NK-92 (cell line): Measurements from ENCODE around the gene CCDC38.
"Not testable (repeated sequence)": the region's sequence is repeated elsewhere in the genome, so short reads cannot be mapped to it uniquely, and the experiment has no call there.

Experiments
- DNase-seq: peaks from one replicate; lab custom pipeline; 2025; ENCODE audit not compliant: unreplicated experiment; lab: John Stamatoyannopoulos, UW

Gene CCDC38

GRCh38 chr12:95942524-95943329, at the start of gene CCDC38:
CCDC38 (minus strand) TSS chr12:95942614; CDS start chr12:95936509, 6,105 bp downstream.
- no peak for DNase-seq

- no peak for DNase-seq
Measured at GRCh38 chr12:95990136-95990535, 47.7 kb upstream of the CCDC38 start.

- DNase-seq, result no peak
Measured at GRCh38 chr12:95989504-95990123, 47.2 kb upstream of the CCDC38 start.

- DNase-seq, result no peak
Measured at GRCh38 chr12:95988506-95989275, 46.3 kb upstream of the CCDC38 start.

GRCh38 chr12:95986635-95987570, 44.5 kb upstream of the CCDC38 start:
- DNase-seq, result no peak

- no peak for DNase-seq
Measured at GRCh38 chr12:95984682-95985081, 42.3 kb upstream of the CCDC38 start.

GRCh38 chr12:95982602-95983001, 40.2 kb upstream of the CCDC38 start:
- DNase-seq, result no peak

- no peak for DNase-seq
Measured at GRCh38 chr12:95980437-95980836, 38.0 kb upstream of the CCDC38 start.

GRCh38 chr12:95978774-95979173, 36.4 kb upstream of the CCDC38 start:
- DNase-seq, result no peak

- DNase-seq, result no peak
Measured at GRCh38 chr12:95978351-95978750, 35.9 kb upstream of the CCDC38 start.

GRCh38 chr12:95977764-95978305, 35.4 kb upstream of the CCDC38 start:
- DNase-seq, result no peak

- no peak for DNase-seq
Measured at GRCh38 chr12:95976416-95976832, 34.0 kb upstream of the CCDC38 start.

- no peak for DNase-seq
Measured at GRCh38 chr12:95975491-95975890, 33.1 kb upstream of the CCDC38 start.

GRCh38 chr12:95974358-95974757, 31.9 kb upstream of the CCDC38 start:
- DNase-seq, result no peak

- no peak for DNase-seq
Measured at GRCh38 chr12:95972832-95973456, 30.5 kb upstream of the CCDC38 start.

GRCh38 chr12:95970905-95971304, 28.5 kb upstream of the CCDC38 start:
- DNase-seq, result no peak

GRCh38 chr12:95969116-95969515, 26.7 kb upstream of the CCDC38 start:
- not testable (repeated sequence) for DNase-seq

- DNase-seq, result no peak
Measured at GRCh38 chr12:95967301-95967700, 24.9 kb upstream of the CCDC38 start.

- DNase-seq, result no peak
Measured at GRCh38 chr12:95966287-95966870, 24.0 kb upstream of the CCDC38 start.

GRCh38 chr12:95963096-95963495, 20.7 kb upstream of the CCDC38 start:
- DNase-seq, result no peak
